Cardiac fibroblast (primary cell): ENCODE data around the gene JMJD1C.

Source experiments
- DNase-seq, 2 donors: peaks; one replicate each; pipeline versions ENCODE4 v3.0.0 to v3.0.0-alpha.2; 2010; ENCODE audit warnings: low read depth in 2 of 2
- H3K4me3 ChIP-seq, 2 donors: replicated peaks in 1 of 2; 1 replicate in 1 of 2; 2 replicates in 1 of 2; pipeline ENCODE4 v1.5.1; 2011; ENCODE audit warnings: low read depth in 2 of 2, low read length in 2 of 2, mild to moderate bottlenecking in 2 of 2, moderate library complexity in 1 of 2
- CTCF ChIP-seq: IDR thresholded peaks from one replicate; pipeline ENCODE4 v1.5.1; 2011; ENCODE audit warnings: low read depth, mild to moderate bottlenecking, low read length, inconsistent platforms

The JMJD1C gene

GRCh38 chr10:63413429-63413828, 52.3 kb downstream of the JMJD1C start:
- no peak for TF ChIP-seq CTCF
- no peak for DNase-seq
- H3K4me3 ChIP-seq, result no peak overlapping the region

DNA sequence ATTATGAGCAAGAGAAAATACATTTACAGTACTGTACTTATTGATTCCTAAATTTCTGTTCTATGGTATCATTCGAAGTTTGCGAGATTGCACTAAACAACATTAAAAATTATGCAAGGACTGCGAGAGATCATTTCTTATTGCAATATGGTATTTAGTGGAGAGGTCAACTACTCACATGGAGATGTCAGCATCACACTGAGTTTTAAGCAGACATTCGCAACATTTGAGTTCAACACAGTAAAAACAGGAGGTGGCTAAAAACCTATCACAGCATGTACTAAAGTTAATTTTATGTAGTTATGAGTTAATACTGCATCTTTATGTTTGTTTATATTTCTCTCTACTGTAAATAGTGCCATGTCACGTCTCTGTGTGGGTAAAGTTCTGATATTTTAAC, 53.5 kb downstream of the JMJD1C start:
- no peak for DNase-seq
- no peak for TF ChIP-seq CTCF
- no peak overlapping the region for H3K4me3 ChIP-seq

DNA sequence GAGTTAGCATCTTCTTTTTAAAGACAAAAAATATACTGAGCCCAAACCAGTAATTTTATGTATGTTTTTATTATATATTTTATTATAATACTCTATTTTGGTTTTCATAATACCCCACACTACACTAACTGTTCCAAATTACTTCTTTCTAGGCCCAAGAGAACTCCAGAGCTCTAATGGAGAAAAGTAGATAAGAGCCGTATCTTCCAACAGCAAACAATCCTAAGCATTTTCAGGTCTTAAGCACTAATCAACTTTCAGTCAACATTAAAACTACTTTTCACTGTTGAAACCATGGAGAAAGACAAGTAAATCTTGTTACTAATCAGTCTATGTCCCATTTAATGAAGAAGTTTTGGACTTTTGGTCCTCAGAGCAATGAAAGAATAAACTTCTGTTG, 55.1 kb downstream of the JMJD1C start:
- DNase-seq, result no peak
- no peak overlapping the region for H3K4me3 ChIP-seq
- no peak for TF ChIP-seq CTCF

DNA sequence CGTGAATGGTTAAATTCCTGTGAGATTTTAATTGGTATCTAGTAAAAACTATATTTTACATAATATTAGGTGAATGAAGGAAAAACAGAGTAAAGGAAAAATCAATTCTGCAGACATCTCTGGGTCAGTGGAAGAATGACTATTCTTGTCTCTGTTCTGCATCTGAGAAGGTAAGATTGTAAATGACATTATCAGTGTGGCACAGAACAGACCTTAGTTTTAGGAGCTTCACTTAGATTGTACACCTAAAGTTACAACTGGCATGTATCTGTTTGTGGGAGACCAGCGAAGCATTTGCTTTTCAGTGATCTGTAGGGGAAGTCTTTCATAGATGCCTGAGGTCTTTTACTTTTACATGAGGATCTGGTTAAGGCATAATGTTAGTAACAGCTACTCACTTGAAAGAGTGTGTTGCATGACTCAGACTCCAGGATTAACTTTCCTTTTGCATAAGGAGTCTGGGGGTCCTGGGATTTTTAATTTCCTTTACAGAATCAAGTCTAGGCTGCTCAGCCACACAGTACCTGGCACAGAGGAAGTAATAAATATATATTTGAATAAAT, 56.2 kb downstream of the JMJD1C start:
- TF ChIP-seq CTCF, result no peak
- DNase-seq, result peak in 1 of 2 donors; percentile 42
- no peak overlapping the region for H3K4me3 ChIP-seq

GRCh38 chr10:63407136-63407662, 58.6 kb downstream of the JMJD1C start:
- no peak for TF ChIP-seq CTCF
- no peak overlapping the region for H3K4me3 ChIP-seq
- DNase-seq, result no peak

- peak; percentile 20 to 45 for DNase-seq
- peak overlapping the region in 1 of 2 donors; percentile 18 for H3K4me3 ChIP-seq
- TF ChIP-seq CTCF, result no peak
Measured at GRCh38 chr10:63396133-63396761, 69.5 kb downstream of the JMJD1C start.
